Muscle layer of colon (tissue), 2 donors: ENCODE results near the gene KLHDC10.
"Not testable (repeated sequence)": the region's sequence is repeated elsewhere in the genome, so short reads cannot be mapped to it uniquely, and the experiment has no call there.

Source experiments
- H3K27ac ChIP-seq: one replicate; pipeline ENCODE4 v1.7.0; 2013; ENCODE audit warnings: low read depth, mild to moderate bottlenecking, low read length, moderate library complexity
- H3K27me3 ChIP-seq, 2 donors: one replicate each; pipeline ENCODE4 v1.7.0; 2013; ENCODE audit warnings: low read length in 2 of 2, mild to moderate bottlenecking in 2 of 2; ENCODE audit not compliant: insufficient read depth in 2 of 2, control insufficient read depth in 1 of 2
- H3K36me3 ChIP-seq: one replicate; pipeline ENCODE4 v1.7.0; 2013; ENCODE audit warnings: mild to moderate bottlenecking, low read length; ENCODE audit not compliant: insufficient read depth
- H3K4me1 ChIP-seq: one replicate; pipeline ENCODE4 v1.7.0; 2013; ENCODE audit warnings: mild to moderate bottlenecking, low read length; ENCODE audit not compliant: insufficient read depth
- H3K4me3 ChIP-seq, 2 donors: one replicate each; pipeline ENCODE4 v1.7.0; 2013; ENCODE audit warnings: low read length in 2 of 2, low read depth in 1 of 2, mild to moderate bottlenecking in 1 of 2, moderate library complexity in 1 of 2
- H3K9ac ChIP-seq: one replicate; pipeline ENCODE4 v1.7.0; 2013; ENCODE audit warnings: low read length
- H3K9me3 ChIP-seq: one replicate; pipeline ENCODE4 v1.7.0; 2013; ENCODE audit warnings: mild to moderate bottlenecking, low read length
- donor health status: abdominal sarcoma.
- donor health status: Adenocarcinoma of cecum.

KLHDC10 gene

GRCh38 chr7:130145424-130146100, 75.2 kb downstream of the KLHDC10 start:
- Histone ChIP-seq H3K9me3 (no peaks in the 10 kb centered on the region), H3K27me3 (no peaks in the 10 kb centered on the region), H3K27ac (no peak overlapping the region), H3K4me1 (peaks cover 7% of the 10 kb centered on the region), H3K4me3 (no peak overlapping the region), H3K36me3 (no peaks in the 10 kb centered on the region), H3K9ac (no peak overlapping the region)

- not testable (repeated sequence) for H3K4me1 ChIP-seq, H3K27me3 ChIP-seq, H3K27ac ChIP-seq, H3K9ac ChIP-seq, H3K9me3 ChIP-seq, H3K4me3 ChIP-seq, H3K36me3 ChIP-seq
These were observed 75.8 kb downstream of the KLHDC10 start for GRCh38 chr7:130146142-130146541.

- H3K36me3 ChIP-seq, result no peaks in the 10 kb centered on the region
- no peaks in the 10 kb centered on the region for H3K9me3 ChIP-seq
- H3K27me3 ChIP-seq, result no peaks in the 10 kb centered on the region
- H3K9ac ChIP-seq, result no peak overlapping the region
- no peak overlapping the region for H3K27ac ChIP-seq
- no peak overlapping the region for H3K4me3 ChIP-seq
- H3K4me1 ChIP-seq, result peaks cover 5% of the 10 kb centered on the region
These were observed 76.5 kb downstream of the KLHDC10 start for GRCh38 chr7:130146693-130147405.

GRCh38 chr7:130147710-130148325, 77.5 kb downstream of the KLHDC10 start:
- Histone ChIP-seq H3K4me1 (no peaks in the 10 kb centered on the region), H3K27me3 (no peaks in the 10 kb centered on the region), H3K9ac (no peak overlapping the region), H3K36me3 (no peaks in the 10 kb centered on the region), H3K27ac (no peak overlapping the region), H3K4me3 (no peak overlapping the region), H3K9me3 (no peaks in the 10 kb centered on the region)

- Histone ChIP-seq H3K9me3 (no peaks in the 10 kb centered on the region), H3K27me3 (no peaks in the 10 kb centered on the region), H3K4me1 (no peaks in the 10 kb centered on the region), H3K4me3 (no peak overlapping the region), H3K27ac (no peak overlapping the region), H3K36me3 (no peaks in the 10 kb centered on the region), H3K9ac (no peak overlapping the region)
These were observed 78.2 kb downstream of the KLHDC10 start for GRCh38 chr7:130148561-130148960.

- Histone ChIP-seq H3K9ac (no peak overlapping the region), H3K4me3 (no peak overlapping the region), H3K27me3 (no peaks in the 10 kb centered on the region), H3K9me3 (no peaks in the 10 kb centered on the region), H3K27ac (no peak overlapping the region), H3K4me1 (no peaks in the 10 kb centered on the region), H3K36me3 (no peaks in the 10 kb centered on the region)
These were observed 79.2 kb downstream of the KLHDC10 start for GRCh38 chr7:130149281-130150139.

GRCh38 chr7:130150587-130150986, 80.3 kb downstream of the KLHDC10 start:
- Histone ChIP-seq H3K27me3 (no peaks in the 10 kb centered on the region), H3K9me3 (no peaks in the 10 kb centered on the region), H3K4me1 (no peaks in the 10 kb centered on the region), H3K27ac (no peak overlapping the region), H3K4me3 (no peak overlapping the region), H3K9ac (no peak overlapping the region), H3K36me3 (no peaks in the 10 kb centered on the region)

- no peaks in the 10 kb centered on the region for H3K4me1 ChIP-seq
- no peaks in the 10 kb centered on the region for H3K27me3 ChIP-seq
- no peak overlapping the region for H3K27ac ChIP-seq
- H3K9me3 ChIP-seq, result no peaks in the 10 kb centered on the region
- no peaks in the 10 kb centered on the region for H3K36me3 ChIP-seq
- no peak overlapping the region for H3K9ac ChIP-seq
- H3K4me3 ChIP-seq, result no peak overlapping the region
These were observed 81.5 kb downstream of the KLHDC10 start for GRCh38 chr7:130151591-130152492.

- Histone ChIP-seq H3K4me3 (no peak overlapping the region), H3K36me3 (no peaks in the 10 kb centered on the region), H3K27me3 (no peaks in the 10 kb centered on the region), H3K9ac (no peak overlapping the region), H3K4me1 (no peaks in the 10 kb centered on the region), H3K27ac (no peak overlapping the region), H3K9me3 (no peaks in the 10 kb centered on the region)
These were observed 82.3 kb downstream of the KLHDC10 start for GRCh38 chr7:130152493-130153210.

- H3K27me3 ChIP-seq, result no peaks in the 10 kb centered on the region
- no peaks in the 10 kb centered on the region for H3K36me3 ChIP-seq
- H3K9ac ChIP-seq, result no peak overlapping the region
- H3K27ac ChIP-seq, result no peak overlapping the region
- no peaks in the 10 kb centered on the region for H3K4me1 ChIP-seq
- no peaks in the 10 kb centered on the region for H3K9me3 ChIP-seq
- no peak overlapping the region for H3K4me3 ChIP-seq
These were observed 83.0 kb downstream of the KLHDC10 start for GRCh38 chr7:130153211-130153908.
